Measurements from ENCODE around the gene ERG. TPM values are rescaled to one million over a fixed set of nuclear protein-coding genes. Genes with fewer than 3 reads are reported as not detected.

Gene ERG
- total and polyA plus RNA-seq, 4 donors, result 8.6 to 30.3 (median 21.0) TPM

DNA sequence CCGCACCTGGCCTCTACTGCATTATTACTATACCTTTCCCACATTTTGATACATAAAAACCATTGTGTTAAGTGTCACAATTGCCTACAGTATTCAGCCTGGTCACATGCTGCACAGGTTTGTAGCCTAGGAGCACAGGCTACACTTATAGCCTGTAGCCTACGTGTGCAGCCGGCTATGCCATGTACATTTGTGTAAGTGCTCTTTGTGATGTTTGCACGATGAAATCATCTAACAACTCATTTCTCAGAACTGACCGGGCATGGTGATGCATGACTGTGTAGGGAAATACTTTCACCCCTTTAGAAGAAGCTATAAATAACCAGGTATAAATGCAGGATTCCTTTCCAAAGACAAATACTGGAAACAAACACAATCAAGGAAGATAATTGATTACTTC is 12.1 kb downstream of the ERG start:
- no peak overlapping the region for H3K9ac ChIP-seq (ENCODE audit: insufficient read depth in 1 of 2, low read length in 2 of 2)
- H3K4me1 ChIP-seq (ENCODE audit: control insufficient read depth in 5 of 5, insufficient read depth in 5 of 5, low read length in 5 of 5), result peaks cover 0 to 9% (median 0%) of the 10 kb centered on the region in 5 donors
- ATAC-seq (ENCODE audit: insufficient read depth, low FRiP score), result peak; percentile 77

DNA sequence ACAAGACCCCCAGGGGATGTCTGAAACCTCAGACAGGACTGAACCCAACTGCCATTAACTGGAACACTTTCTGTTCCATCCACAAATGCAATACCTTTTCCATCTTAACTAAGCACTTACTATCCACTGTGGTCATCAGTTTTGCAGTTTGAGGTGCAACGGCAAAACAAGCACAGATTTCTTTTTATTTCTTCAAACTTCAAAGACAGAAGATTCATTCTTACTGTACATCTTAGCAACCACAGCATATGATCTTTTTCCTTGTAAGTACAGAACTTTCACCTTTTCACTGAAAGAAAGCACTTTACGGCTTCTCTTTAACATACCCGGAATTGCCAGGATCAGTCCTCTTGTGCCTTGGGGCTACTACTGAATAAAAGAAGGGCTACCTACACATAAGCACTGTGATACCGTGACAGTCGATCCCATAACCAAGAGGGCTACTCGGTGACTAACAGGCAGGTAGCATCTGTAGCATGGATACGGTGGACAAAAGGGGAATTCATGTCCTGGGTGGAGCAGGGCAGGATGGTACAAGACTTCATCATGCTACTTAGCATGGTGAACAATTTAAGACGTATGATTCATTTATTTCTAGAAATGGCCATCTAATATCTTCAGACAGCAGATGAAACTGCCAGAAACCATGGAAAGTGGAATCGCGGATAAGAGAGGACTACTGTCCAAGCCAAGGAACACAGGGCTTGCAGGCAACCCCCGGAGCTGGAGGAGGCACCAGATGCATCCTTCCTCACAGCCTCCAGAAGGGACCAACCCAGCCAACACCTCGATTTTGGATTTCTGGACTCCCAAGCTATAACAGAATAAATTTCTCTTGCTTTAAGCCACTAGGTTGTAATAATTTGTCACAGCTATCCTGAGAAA is 18.4 kb downstream of the ERG start:
- Histone ChIP-seq H3K4me1 (ENCODE audit: control insufficient read depth in 5 of 5, insufficient read depth in 5 of 5, low read length in 5 of 5) (peaks cover 0 to 17% (median 5%) of the 10 kb centered on the region in 5 donors), H3K27ac (ENCODE audit: low read depth in 1 of 2, low read length in 1 of 2) (peak overlapping the region in 1 of 2 donors; percentile 52), H3K4me3 (no peak overlapping the region), H3K9me3 (ENCODE audit: control insufficient read depth in 4 of 4, insufficient read depth in 3 of 4, low read length in 3 of 4) (no peaks in the 10 kb centered on the region), H3K9ac (ENCODE audit: insufficient read depth in 1 of 2, low read length in 2 of 2) (no peak overlapping the region), H3K27me3 (ENCODE audit: control insufficient read depth in 3 of 3, insufficient read depth in 3 of 3, low read length in 2 of 3) (peaks cover 0 to 21% (median 0%) of the 10 kb centered on the region in 3 donors), H3K36me3 (ENCODE audit: control insufficient read depth in 4 of 4, insufficient read depth in 4 of 4, low read length in 4 of 4) (no peaks in the 10 kb centered on the region)
- TF ChIP-seq, protein P1, sequence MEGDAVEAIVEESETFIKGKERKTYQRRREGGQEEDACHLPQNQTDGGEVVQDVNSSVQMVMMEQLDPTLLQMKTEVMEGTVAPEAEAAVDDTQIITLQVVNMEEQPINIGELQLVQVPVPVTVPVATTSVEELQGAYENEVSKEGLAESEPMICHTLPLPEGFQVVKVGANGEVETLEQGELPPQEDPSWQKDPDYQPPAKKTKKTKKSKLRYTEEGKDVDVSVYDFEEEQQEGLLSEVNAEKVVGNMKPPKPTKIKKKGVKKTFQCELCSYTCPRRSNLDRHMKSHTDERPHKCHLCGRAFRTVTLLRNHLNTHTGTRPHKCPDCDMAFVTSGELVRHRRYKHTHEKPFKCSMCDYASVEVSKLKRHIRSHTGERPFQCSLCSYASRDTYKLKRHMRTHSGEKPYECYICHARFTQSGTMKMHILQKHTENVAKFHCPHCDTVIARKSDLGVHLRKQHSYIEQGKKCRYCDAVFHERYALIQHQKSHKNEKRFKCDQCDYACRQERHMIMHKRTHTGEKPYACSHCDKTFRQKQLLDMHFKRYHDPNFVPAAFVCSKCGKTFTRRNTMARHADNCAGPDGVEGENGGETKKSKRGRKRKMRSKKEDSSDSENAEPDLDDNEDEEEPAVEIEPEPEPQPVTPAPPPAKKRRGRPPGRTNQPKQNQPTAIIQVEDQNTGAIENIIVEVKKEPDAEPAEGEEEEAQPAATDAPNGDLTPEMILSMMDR (IDR thresholded peaks at IDR 0.05; ENCODE audit: control extremely low read depth, extremely low read depth), result no peak
- 64 to 73% methylated on average over 12 of the region's 12 CpGs for WGBS, 2 donors
- ATAC-seq (ENCODE audit: insufficient read depth, low FRiP score) (no peak), DNase-seq (no peak)

More for the DNA sequence above, 12.1 kb downstream of the ERG start:
- TF ChIP-seq, protein P1 (IDR thresholded peaks at IDR 0.05; ENCODE audit: control extremely low read depth, extremely low read depth), result no peak
- Histone ChIP-seq H3K9me3 (ENCODE audit: control insufficient read depth in 4 of 4, insufficient read depth in 3 of 4, low read length in 3 of 4) (no peaks in the 10 kb centered on the region), H3K36me3 (ENCODE audit: control insufficient read depth in 4 of 4, insufficient read depth in 4 of 4, low read length in 4 of 4) (no peaks in the 10 kb centered on the region), H3K4me3 (no peak overlapping the region), H3K27me3 (ENCODE audit: control insufficient read depth in 3 of 3, insufficient read depth in 3 of 3, low read length in 2 of 3) (no peaks in the 10 kb centered on the region), H3K27ac (ENCODE audit: low read depth in 1 of 2, low read length in 1 of 2) (no peak overlapping the region)
- DNase-seq, result peak; percentile 53 to 76 (median 57)
- WGBS, 2 donors, result 48 to 57% methylated on average over 5 of the region's 5 CpGs

DNA sequence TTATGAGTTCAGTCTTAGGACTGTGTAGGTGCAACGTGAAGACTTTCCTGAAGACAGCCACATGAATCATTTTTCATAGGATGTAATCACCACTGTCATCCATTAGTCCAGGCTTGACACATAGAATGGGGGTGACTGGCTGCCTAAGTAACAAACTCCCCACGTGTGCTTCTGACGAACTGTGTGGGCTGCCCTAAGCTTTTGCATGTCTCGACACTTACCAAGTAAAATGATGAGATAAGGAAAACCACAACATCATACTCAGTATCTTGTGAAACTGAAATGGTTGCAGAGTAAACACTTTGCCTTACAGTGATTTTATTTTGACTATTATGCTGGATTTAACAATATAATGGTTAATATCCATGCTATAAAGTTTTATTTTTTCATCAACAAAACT is 19.5 kb downstream of the ERG start:
- Histone ChIP-seq H3K9ac (ENCODE audit: insufficient read depth in 1 of 2, low read length in 2 of 2) (no peak overlapping the region), H3K36me3 (ENCODE audit: control insufficient read depth in 4 of 4, insufficient read depth in 4 of 4, low read length in 4 of 4) (no peaks in the 10 kb centered on the region), H3K4me1 (ENCODE audit: control insufficient read depth in 5 of 5, insufficient read depth in 5 of 5, low read length in 5 of 5) (peaks cover 0 to 17% (median 5%) of the 10 kb centered on the region in 5 donors), H3K27me3 (ENCODE audit: control insufficient read depth in 3 of 3, insufficient read depth in 3 of 3, low read length in 2 of 3) (peaks cover 0 to 22% (median 0%) of the 10 kb centered on the region in 3 donors), H3K27ac (ENCODE audit: low read depth in 1 of 2, low read length in 1 of 2) (no peak overlapping the region), H3K9me3 (ENCODE audit: control insufficient read depth in 4 of 4, insufficient read depth in 3 of 4, low read length in 3 of 4) (no peaks in the 10 kb centered on the region), H3K4me3 (no peak overlapping the region)
- TF ChIP-seq, protein P1 (IDR thresholded peaks at IDR 0.05; ENCODE audit: control extremely low read depth, extremely low read depth), result no peak
- ATAC-seq (ENCODE audit: insufficient read depth, low FRiP score), result no peak
- DNase-seq, result no peak
- WGBS, 2 donors, result 16 to 20% methylated on average over 4 of the region's 4 CpGs
